Neural crest cell (in vitro differentiated cells): ENCODE measurements around the gene PRTN3. TPM values are rescaled to one million over a fixed set of nuclear protein-coding genes. Genes with fewer than 3 reads are reported as not detected.
A peak's percentile ranks its signal among the peaks of the same experiment; 100 is the strongest.
"Not testable (repeated sequence)": the region's sequence is repeated elsewhere in the genome, so short reads cannot be mapped to it uniquely, and the experiment has no call there.

Experiments
- DNase-seq: peaks from one replicate; pipeline ENCODE4 v3.0.0; 2021; ENCODE audit warnings: low read depth, mixed read lengths, low spot score
- H3K27ac Mint-ChIP-seq: one replicate; pipeline ENCODE4 v1.8.0; 2021; ENCODE audit warnings: mild to moderate bottlenecking, mixed read lengths; ENCODE audit not compliant: unreplicated experiment
- H3K27me3 Mint-ChIP-seq: 2 replicates; pipeline ENCODE4 v1.8.0; 2021; ENCODE audit warnings: low read depth, mild to moderate bottlenecking, mixed read lengths
- H3K36me3 Mint-ChIP-seq: 2 replicates; pipeline ENCODE4 v1.8.0; 2021; ENCODE audit warnings: low read depth, mild to moderate bottlenecking, mixed read lengths
- H3K4me1 Mint-ChIP-seq: 2 replicates; pipeline ENCODE4 v1.8.0; 2021; ENCODE audit warnings: mixed read lengths
- H3K4me3 Mint-ChIP-seq: one replicate; pipeline ENCODE4 v1.8.0; 2021; ENCODE audit warnings: mild to moderate bottlenecking, mixed read lengths
- H3K9me3 Mint-ChIP-seq: 2 replicates; pipeline ENCODE4 v1.8.0; 2021; ENCODE audit warnings: mixed read lengths
- CTCF ChIP-seq: fragments of 200-600 bp; sonication (generic); conservative IDR thresholded peaks from 2 replicates; pipeline ENCODE4 v1.5.0; 2021; ENCODE audit warnings: antibody characterized with exemption, mild to moderate bottlenecking
- total RNA-seq: library from RNA; stranded (reverse); gene quantifications from 2 replicates; pipeline ENCODE4 v1.2.1, GENCODE V29; 2021

PRTN3 gene
- total RNA-seq, 1 donor from 2014 or later = not detected

GRCh38 chr19:815775-816499 is 24.9 kb upstream of the PRTN3 start:
- no peaks in the 10 kb centered on the region for H3K4me1 Mint-ChIP-seq
- DNase-seq = no peak
- no peak for TF ChIP-seq CTCF
- peaks cover 22% of the 10 kb centered on the region for H3K36me3 Mint-ChIP-seq
- H3K9me3 Mint-ChIP-seq = peaks cover 7% of the 10 kb centered on the region
- H3K4me3 Mint-ChIP-seq = peak overlapping the region; percentile 74
- H3K27me3 Mint-ChIP-seq = peaks cover 14% of the 10 kb centered on the region
- H3K27ac Mint-ChIP-seq = no peak overlapping the region

- peaks cover 19% of the 10 kb centered on the region for H3K36me3 Mint-ChIP-seq
- H3K4me3 Mint-ChIP-seq = peak overlapping the region; percentile 74
- H3K27me3 Mint-ChIP-seq = peaks cover 12% of the 10 kb centered on the region
- H3K27ac Mint-ChIP-seq = no peak overlapping the region
- no peak for DNase-seq
- no peak for TF ChIP-seq CTCF
- H3K4me1 Mint-ChIP-seq = no peaks in the 10 kb centered on the region
- H3K9me3 Mint-ChIP-seq = peaks cover 7% of the 10 kb centered on the region
Observed at GRCh38 chr19:816500-816857, 24.3 kb upstream of the PRTN3 start.

- not testable (repeated sequence) for H3K36me3 Mint-ChIP-seq, DNase-seq, H3K27ac Mint-ChIP-seq, H3K4me1 Mint-ChIP-seq, H3K27me3 Mint-ChIP-seq, H3K9me3 Mint-ChIP-seq
- peak overlapping the region; percentile 81 for H3K4me3 Mint-ChIP-seq
Observed at GRCh38 chr19:820212-820611, 20.6 kb upstream of the PRTN3 start.

GRCh38 chr19:821231-821824 is 19.5 kb upstream of the PRTN3 start:
- TF ChIP-seq CTCF = no peak
- no peak for DNase-seq
- Mint-ChIP-seq H3K4me1 (no peaks in the 10 kb centered on the region), H3K27me3 (no peaks in the 10 kb centered on the region), H3K9me3 (peaks cover 3% of the 10 kb centered on the region), H3K4me3 (peak overlapping the region; percentile 54), H3K36me3 (peaks cover 4% of the 10 kb centered on the region), H3K27ac (no peak overlapping the region)

- no peaks in the 10 kb centered on the region for H3K9me3 Mint-ChIP-seq
- H3K4me3 Mint-ChIP-seq = peak within 1 kb of the TSS; percentile 81
- no peaks in the 10 kb centered on the region for H3K4me1 Mint-ChIP-seq
- TF ChIP-seq CTCF = no peak
- H3K27me3 Mint-ChIP-seq = no peaks in the 10 kb centered on the region
- no peaks in the 10 kb centered on the region for H3K36me3 Mint-ChIP-seq
- DNase-seq = peak; percentile 55
- no peak within 1 kb of the TSS for H3K27ac Mint-ChIP-seq
Observed at GRCh38 chr19:821825-822503, 18.8 kb upstream of the PRTN3 start, which contains the start of gene PLPPR3. Gene PLPPR3 (minus strand): TSS chr19:821955. CDS start chr19:821559, 396 bp downstream.
